Fibroblast of skin of abdomen (primary cell): Measurements from ENCODE around the gene KIF6.

Experiments used
- DNase-seq: peaks from one replicate; pipeline ENCODE4 v3.0.0-alpha.2; 2013

The KIF6 gene

DNA sequence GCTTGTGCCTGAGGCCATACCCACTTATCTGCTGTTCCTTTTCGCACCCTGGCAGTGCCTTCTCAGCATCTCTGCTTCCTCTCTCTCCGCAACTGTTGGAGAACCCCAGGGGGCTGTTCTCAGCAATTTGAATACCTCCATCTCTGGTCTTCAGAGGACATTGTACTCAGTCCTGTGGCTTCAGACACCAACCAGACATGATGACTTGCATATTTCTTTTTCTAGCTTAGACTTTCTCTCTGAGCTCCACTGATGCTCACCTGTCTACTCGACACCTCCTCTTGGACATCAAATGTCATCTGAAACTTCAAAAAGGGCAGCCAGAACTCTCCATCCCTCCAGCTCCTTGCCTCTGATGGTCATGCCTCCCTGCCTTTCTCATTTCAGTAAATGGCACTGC is 383.9 kb downstream of the KIF6 start:
- no peak for DNase-seq

DNA sequence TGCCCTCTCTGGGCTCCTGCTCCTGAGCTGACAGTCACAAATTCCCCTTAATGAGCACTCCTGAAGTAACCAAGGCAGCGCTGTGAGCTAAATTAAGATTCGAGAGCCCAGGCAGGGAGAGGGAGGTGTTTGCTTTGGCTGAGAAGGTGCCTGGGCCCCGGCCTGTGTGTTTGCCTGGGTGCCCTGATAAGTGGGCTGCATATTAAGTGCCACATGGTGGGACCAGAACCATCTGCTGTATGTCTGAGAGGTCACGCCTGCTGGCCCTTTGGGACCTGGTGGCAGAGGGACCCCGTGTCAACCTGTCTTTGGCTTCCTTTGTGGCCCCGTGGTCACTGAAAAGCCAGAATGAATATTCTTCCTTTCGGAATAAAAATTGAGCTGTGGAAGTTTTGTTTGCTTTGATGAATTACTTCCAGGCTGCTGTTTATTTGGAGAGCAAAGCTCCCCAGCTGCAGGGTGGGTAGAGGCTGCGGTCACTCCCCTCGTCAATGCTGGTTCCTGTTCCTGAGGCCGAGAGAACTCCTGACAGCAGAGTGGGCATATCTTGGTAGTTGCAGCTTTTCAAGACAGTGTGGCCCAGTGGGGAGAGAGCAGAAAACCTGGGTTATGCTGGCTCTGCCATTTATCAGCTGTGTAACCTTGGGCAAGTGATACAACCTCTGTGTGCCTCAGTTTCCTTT is 385.2 kb downstream of the KIF6 start:
- DNase-seq, result no peak

DNA sequence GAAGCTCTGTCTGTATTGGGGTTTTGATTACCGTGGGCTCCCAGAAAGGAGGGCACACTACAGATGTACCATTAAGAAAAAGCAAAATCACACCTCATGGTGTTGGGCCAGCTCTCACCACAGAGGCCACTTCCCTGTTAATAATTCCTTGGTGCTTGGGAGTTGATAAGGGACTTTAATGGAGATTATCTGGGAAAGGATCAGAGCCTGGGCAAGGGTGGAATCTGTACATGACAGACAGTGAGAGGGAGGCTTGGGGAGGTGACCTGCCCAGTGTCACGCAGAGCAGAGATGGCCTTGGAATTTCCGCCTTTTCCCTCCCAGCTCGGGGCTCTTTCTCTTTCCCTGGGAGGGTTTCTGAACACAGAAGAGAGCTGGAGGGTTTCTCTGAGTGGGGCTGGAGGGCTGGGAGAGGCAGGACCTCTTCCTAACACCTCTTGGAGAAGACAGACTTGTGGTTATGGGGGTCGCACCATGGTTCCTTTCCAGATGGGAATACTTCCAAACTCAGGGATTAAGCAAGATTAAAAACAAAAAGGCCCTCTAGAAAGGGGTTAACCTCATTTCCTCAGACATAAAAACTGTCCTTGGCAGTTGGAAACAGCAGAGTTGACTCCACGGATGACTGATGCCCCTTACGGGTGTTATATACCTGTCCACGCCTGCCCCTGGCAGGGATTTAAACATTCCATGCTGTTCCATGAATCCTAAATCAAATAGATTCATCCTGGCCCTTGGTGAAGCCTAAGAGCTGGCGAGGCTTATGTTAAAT is 385.9 kb downstream of the KIF6 start:
- no peak for DNase-seq

DNA sequence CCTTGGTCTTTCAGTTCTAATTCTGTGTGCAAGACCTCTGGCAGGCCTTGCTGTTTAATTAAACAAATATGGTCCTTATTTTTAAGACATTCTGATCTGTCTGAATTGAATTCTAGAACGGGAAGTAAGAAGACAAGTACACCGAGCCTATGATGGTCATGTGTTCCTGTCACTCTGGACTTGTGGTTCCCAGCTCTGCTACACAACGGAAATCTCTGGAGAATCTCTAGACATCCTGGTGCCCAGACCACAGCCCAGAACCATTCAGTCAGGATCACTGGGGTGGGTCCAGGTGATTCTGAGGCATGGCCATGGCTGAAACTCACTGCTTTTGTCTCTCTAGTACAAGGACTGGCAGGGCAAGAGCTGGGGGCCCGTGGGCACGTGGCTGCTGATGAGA is 386.8 kb downstream of the KIF6 start:
- no peak for DNase-seq

DNA sequence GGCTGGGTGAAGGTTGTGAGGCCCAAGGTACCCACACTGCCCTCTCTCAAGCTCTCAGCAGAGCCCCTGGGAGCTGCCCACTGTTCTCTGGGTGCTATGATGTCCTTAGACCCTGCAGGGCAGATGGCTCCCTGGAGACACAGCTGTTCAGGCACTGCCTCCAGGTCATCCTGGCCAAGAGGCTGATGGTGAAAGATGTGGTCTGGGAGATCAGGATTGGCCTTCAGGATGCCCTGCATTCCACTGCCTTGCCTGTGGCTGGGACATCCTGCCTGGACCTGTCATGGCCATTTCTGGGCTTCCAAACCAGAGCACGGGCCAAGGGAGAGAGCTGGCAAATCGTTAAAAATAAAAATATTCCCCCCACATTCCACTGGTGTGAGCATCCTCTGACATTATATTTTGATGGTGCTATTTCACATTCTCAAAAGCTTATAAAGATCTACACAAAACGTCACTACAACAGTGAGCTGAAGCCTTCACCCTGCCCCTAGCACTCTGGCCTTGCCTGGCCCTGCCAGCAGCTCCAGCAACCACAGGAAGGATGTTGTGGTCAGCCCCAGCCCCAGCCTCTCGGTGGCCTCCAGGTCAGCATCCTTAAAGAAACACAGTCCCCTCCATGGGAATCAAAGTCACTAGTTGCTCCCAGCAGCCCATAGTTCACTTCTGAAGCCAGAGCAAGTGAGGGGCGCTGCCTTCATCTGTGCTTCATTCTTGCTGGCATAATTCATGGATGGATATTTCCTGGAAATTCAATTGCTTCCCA is 389.2 kb downstream of the KIF6 start:
- no peak for DNase-seq

DNA sequence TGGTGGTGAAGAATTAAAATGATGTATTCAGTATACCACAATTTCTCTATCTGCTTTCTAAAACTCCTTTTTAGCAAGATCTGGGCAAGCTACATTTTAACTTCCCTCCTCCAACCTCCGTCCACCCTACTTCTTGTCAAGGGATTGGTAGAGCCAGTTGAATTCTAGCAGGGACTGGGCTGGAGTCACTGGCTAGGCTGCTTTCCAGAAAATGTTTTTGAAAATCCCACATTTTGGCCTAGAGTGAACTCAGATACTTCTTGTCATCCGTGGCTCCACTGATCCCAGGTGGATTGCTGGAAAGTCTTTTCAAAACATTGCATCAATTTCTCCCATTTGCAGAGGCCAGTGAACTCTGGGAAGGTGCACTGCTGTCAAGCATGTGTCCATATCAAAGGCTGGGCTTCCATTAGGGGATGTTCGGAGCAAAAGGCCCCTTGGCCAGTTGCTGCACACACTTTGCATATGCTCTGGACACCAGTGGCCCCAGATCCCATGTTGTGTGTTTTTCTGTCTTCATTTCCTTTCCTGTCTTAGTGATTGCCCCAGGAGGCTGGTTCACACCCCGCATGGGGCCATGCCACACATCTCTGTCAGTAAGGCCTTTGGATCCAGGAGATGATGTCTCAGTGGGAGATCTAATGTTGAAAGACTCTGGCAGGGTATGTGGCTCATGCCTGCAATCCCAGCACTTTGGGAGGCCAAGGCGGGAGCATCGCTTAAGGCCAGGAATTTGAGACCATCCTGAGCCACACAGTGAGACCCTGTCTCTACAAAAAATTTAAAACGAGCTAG is 391.4 kb downstream of the KIF6 start:
- no peak for DNase-seq

DNA sequence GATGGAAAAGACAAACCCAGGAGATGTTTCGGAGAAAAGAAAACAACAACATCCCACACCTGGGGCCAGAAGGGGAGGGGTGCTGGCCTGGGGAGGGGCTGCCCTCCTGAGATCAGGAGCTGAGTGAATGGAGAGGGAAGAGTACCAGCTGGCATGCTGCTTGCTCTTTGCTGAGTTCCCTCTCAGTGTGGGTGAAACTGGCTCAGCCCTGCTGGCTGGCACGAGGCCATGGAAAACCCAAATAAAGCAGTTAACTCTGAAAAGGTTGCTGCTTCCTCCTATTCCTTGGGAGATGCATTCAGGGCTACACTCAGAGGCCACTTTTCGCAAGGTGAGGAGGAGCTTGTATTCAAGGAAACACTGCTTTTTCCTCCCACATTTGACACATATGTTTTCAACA is 394.7 kb downstream of the KIF6 start:
- DNase-seq, result no peak

DNA sequence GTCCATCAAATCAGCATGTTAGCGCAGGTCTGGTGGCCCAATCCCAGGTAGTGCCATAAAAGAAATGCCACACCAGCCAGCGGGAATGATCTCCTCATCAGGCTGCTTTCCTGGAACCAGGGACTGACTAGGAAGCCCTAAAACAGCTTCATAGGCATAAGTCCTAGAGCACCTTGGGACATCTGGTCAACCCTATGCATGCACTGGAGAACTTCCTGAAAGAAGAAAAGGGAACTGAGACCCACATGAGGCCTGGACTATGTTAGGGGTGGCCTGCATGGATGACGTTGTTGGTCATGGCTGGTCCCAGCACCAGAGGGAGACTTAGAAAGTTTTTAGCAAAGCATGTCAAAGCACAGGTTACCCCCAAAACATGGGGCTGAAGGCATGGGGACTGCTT is 395.2 kb downstream of the KIF6 start:
- no peak for DNase-seq

DNA sequence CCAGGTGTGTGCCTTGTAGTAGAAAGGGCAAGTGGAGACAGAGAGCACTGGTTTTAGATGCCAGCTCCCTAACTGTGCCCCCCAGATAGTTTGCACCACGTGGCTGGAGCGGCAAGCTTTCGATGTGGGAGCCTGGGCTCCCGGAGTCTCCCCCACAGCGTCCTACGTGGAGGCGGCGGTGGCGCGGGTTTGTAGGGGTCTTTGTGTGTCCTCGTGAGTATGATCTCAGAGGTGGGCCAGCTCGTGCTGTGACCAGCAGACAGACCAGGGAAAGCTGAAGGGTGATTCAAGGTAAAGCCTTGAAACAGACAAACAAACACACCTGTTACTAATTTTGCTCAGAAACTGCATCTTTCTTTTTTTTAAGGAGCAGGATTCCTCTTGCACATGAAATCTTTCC is 397.1 kb downstream of the KIF6 start:
- DNase-seq, result no peak

DNA sequence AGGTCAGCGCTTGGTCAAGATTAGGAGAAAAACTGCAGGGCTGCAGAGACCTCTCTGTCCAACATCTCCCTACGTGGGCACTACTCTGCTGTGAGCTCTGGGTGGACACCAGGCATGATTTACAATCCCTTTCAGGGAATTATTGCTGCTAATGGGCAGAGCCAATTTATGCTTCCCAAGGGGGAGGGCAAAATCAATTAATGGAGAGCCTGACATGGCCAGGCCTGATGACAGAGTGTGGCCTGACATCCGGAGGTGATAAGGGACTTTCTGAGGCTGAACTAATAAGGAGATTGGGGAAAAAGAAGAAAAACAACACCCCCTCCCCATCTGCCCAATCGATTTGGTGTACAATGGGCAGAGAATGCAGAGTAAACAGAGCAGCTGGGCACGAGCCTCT is 397.7 kb downstream of the KIF6 start:
- no peak for DNase-seq

DNA sequence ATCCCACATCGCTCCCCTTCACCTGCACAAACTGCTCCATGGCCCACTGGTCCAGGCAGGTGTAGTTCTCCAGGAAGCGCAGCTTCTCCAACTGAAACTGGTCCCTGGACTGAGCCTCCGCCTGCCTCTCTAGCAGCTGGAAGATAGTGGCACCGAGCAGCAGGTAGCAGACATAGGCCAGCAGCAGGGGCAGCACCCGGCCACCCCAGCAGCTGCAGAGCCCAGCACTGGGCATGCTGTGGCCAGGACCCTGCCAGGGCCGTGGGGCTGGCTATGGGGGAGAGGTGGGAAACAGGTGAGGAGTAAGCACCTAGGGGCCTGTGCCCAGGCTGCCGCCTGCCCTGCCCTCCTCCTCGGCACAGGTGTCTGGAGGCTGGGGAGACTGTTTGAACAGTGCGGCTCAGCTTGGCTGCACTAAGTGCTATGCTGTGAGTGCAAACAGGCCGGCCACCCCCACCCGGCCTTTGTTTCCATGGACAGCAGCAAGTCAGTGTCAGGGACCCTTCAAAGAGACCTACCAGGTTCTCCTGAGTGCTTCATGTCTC is 402.8 kb downstream of the KIF6 start, which contains the start of gene KCNK16:
KCNK16 (minus strand) TSS at position 397 of the 545 bp plus-strand sequence; CDS start at position 235, 162 bp downstream.
- no peak for DNase-seq

DNA sequence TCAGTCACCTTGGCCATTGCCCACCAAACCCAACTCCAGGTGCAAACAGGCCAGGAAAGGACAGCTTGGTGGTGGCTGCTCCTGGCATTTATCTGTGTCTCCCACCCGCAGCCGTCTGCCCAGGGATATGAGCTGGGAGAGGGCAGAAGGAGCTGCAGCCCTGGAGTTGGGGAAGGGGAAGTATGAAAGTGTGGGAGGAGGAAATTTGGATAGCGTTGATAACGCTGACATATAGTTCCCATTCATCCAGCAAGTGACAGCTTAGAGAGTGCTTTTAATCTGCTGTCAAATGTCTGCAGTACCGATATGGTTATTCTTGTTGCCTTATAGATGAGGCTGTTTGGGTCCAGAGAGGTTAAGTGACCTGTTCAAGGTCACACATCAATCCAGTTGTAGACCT is 403.4 kb downstream of the KIF6 start:
- DNase-seq, result no peak

DNA sequence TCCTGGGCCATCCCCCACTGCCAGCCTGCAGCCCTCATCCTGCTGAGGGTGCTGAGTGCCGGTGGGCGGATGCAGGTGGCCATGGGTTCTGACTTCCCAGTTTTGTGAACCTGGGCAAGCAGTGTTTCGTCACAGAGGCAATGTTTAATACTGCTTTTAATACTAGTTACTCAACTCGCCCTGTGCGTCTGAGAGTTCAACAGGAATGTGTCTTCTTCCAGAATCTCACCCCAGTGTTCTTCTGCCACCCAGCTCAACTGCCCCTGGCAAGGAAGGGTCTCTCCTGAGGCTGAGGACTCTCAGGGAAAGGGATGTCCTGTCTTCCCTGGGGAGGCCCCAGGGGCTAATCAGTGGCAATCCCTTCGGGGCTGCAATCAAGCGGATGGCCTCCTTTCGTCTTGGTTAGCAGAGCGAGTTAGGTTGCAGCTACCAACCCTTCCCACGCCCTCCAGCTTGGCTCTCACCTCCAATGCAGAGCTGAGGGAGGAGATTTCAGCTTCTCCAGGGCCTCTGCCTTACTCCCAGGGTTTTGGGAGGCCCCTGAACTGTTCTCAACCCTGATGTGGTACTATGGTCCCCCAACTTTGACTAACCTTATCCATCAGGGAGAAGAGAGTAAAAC is 404.7 kb downstream of the KIF6 start:
- DNase-seq, result no peak

DNA sequence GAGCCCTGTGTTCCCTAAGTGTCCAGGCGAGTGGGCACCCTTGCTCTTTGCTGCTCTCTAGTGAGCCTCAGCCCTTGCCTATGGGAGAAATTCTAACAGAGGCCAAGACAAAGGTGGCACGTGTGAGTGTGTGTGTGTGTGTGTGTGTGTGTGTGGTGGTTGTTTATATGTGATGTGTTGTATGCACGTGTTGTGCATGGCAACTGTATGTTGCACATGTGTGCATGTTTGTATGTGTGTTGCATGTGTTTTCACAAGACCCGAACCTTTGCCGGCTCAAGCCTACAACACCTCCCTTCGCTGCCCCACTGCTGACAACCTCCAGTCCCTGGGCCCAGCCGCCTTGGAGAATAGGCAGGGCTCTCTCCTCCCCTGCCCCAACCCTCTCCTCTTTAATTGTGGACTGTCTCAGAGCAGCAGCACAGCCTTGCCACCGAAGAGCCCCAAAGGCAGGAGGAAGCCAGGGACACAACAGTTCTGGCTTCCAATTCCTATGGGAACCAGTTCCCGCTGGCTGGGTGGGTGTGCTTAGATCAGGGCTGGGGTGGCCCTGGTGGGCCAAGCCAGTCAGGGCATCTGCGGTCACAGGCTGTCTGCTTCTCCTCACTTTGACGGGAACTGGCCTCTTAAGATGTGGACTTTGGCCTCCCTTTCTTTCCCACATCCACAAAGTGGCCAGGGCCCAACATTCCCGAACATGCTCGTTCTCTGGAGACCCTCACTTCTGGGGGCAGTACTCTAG is 405.4 kb downstream of the KIF6 start:
- no peak for DNase-seq

DNA sequence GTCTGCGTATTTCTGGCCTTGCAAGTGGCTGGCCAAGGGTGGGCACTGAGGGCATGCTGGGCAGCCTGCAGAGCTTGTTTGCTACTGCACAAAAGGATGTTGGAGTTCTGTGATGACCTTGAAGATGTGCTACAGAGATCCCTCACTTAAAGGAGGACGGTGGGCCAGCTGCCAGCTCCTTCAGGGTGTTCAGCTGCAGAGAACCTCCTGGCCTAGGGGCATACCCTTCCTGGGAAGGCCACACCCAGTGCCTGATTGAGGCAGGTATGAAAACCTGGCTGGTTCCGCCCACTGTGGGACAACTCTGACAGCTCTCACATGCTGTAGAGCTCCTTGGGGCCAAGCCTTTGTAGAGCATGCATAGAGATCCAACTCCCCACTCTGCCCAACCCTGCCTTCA is 408.0 kb downstream of the KIF6 start:
- no peak for DNase-seq

DNA sequence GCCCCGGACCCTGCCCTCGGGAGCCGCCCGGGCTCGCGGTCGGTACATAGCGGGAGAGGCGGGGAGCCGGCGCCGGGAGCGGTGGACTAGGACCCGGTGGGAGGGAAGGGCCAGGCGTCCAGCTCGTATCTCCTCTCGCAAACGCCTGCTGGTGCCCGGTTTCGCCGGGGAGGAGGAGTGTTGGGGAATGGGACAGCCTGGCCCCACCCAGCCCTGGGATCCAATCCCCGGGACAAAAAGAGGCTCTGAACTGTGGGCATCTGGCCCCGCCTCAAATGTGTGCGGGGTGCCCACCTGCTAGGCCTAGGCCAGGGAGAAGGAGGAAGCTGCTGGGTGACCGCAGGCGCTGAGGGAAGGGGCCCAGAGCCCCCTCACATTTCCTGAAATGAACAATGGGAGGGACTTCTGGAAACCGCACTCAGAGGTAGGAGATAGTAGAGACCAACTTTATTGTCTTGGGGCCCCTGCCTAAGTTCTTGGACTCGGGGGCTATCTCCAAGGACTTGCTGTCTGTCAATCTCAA is 410.9 kb downstream of the KIF6 start, which contains the start of gene KCNK17:
KCNK17 (minus strand) TSS at position 147 of the 523 bp plus-strand sequence; CDS start at position 48, 99 bp downstream.
- no peak for DNase-seq

DNA sequence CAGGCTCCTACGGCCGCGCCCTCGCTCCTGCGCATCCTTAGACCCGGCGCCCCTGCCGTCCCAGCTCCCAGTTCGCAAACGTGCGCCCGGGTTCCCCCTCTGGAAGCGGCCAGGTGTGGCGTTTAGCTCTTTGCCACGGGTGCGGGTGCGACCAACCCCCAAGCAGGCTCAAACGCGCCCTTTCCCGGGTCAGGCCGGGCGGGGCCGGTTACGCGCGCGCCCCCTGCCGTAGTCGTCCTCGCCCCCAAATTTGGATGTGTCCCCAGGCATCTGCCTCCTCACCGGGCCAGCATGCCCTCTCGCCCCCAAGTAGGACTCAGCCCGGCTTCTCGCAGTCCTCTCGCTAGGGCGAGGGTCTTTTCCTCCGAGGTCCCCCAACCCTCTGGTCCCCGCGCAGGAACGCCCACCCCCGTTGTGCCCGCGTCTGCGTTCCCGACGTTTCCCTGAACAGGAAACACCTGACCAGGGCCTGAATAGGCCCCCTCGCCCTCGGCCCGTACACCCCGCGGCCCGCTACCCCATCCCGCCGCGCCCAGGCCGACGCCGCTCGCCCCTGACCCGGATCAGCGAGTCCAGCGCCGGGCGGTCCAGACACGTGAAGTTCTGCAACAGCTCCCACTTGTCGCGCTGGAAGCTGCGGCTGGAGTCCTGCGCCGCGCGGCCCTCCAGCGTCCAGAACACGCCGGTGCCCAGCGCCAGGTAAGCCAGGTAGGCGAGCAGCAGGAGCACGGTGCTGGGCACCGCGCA is 411.5 kb downstream of the KIF6 start:
- no peak for DNase-seq

DNA sequence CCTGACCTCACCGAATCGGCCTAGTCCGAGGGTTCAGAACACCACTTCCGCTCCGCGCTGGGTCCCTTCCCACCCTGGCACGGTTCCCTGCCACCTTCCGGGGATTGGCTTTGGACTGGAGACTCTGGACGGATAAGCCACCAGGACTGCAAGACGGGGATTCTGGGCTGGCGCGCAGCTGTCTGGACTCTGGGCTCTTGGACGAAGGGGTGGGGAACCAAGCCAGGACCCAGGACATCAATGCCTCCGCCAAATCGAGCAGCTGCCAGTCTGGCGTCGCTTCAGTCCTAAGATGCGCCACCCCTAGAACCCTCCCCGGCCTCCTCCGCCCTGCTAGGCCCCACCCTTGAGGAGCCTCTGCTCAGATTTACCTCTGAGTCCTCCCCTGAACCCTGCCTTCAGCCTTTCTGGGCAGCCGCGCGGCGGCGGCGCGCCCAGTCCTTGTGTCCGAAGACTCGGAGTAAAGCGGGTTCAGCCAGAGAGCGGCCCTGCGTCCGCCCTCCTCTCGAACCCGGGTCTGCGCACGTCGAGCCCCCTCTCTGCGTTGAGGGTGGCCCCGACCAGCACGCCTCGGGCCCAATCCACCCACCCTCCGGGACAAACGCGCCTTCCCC is 412.2 kb downstream of the KIF6 start:
- no peak for DNase-seq

DNA sequence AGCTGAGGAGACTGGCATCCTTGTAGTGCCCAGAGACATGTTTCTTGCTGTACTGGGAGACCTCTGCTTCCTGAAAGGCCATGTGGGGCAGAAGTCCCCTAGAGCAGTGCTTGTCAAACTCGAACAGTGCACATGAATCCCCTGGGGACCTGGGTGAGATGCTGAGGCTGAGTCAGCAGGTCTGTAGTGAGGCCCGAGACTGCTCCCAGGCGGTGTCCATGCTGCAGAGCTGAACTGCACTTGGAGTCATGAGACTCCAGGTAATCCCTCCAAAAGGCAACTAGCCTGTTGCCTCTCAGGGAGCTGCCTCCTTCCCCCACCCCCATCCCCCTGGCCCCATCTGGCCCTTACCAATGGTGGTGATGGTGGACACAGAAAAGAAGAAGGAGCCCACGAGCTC is 414.7 kb downstream of the KIF6 start:
- DNase-seq, result no peak
